Osteoblast (primary cell): Measurements from ENCODE around the gene RECQL5. TPM values are rescaled to one million over a fixed set of nuclear protein-coding genes. Genes with fewer than 3 reads are reported as not detected.

Experiments used
- DNase-seq: peaks from one replicate; pipeline ENCODE4 v3.0.0; 2011; ENCODE audit warnings: low spot score, mixed read lengths; ENCODE audit not compliant: insufficient read length; ENCODE audit errors: missing footprints
- H2AFZ ChIP-seq: 2 replicates; pipeline ENCODE4 v1.6.0; 2011; ENCODE audit warnings: mild to moderate bottlenecking, low read length
- H3K27ac ChIP-seq: 2 replicates; pipeline ENCODE4 v1.5.1; 2011; ENCODE audit warnings: mild to moderate bottlenecking, low read depth, low read length, moderate library complexity
- H3K27me3 ChIP-seq: 2 replicates; pipeline ENCODE4 v1.6.0; 2012; ENCODE audit warnings: mild to moderate bottlenecking, control low read depth, inconsistent platforms, low read length, moderate library complexity; ENCODE audit not compliant: insufficient read depth
- H3K36me3 ChIP-seq: 2 replicates; pipeline ENCODE4 v1.5.1; 2011; ENCODE audit warnings: mild to moderate bottlenecking, low read length, control low read depth, moderate library complexity; ENCODE audit not compliant: insufficient read depth
- H3K4me1 ChIP-seq: 2 replicates; pipeline ENCODE4 v1.5.1; 2011; ENCODE audit warnings: mild to moderate bottlenecking, low read length, control low read depth, moderate library complexity; ENCODE audit not compliant: insufficient read depth
- H3K4me2 ChIP-seq: 2 replicates; pipeline ENCODE4 v1.6.0; 2011; ENCODE audit warnings: mild to moderate bottlenecking, low read length; ENCODE audit not compliant: insufficient read depth
- H3K4me3 ChIP-seq: fragments of 200-600 bp; sonication (generic); 3 replicates; pipeline ENCODE4 v1.5.1; 2012; ENCODE audit warnings: mild to moderate bottlenecking, low read length, inconsistent platforms; ENCODE audit not compliant: insufficient read depth
- H3K79me2 ChIP-seq: 2 replicates; pipeline ENCODE4 v1.6.0; 2012; ENCODE audit warnings: mild to moderate bottlenecking, low read length, control low read depth, inconsistent platforms; ENCODE audit not compliant: insufficient read depth
- H3K9me3 ChIP-seq: 2 replicates; pipeline ENCODE4 v1.5.1; 2011; ENCODE audit warnings: low read depth, low read length, control low read depth
- H4K20me1 ChIP-seq: 2 replicates; pipeline ENCODE4 v1.6.0; 2012; ENCODE audit warnings: mild to moderate bottlenecking, low read length, control low read depth; ENCODE audit not compliant: insufficient read depth
- CTCF ChIP-seq: IDR thresholded peaks from 2 replicates; pipeline ENCODE4 v1.5.1; 2011; ENCODE audit warnings: mild to moderate bottlenecking, low read depth, low read length, moderate library complexity; ENCODE audit errors: extremely low read depth
- total RNA-seq: library from RNA; depleted of rRNA; stranded (reverse); fragments of >200 nt; gene quantifications from 2 replicates; pipeline ENCODE4 v1.2.3, GENCODE V29; 2012

Gene RECQL5
- total RNA-seq, 1 donor: 17.7 TPM

DNA sequence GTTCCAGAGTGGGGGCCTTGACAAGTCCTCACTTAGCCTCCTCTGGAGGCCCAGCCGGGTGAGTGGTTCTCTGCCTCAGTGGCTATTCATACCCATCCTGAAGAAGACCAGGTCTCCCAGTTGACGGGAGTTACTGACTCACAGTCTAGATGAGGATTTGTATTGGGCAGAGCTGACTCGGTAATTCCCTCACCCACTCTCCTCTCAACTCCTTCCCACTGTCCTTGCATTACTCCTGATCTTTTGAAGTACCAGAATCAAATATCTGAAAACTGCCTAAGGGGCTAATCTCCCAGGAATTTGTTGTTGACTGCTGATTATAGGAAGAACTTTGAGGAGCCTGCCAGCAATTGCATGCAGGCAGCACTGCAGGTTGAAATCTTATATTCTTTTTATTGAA lies 14.3 kb upstream of the RECQL5 start:
- no peak overlapping the region for H3K4me2 ChIP-seq
- H2AFZ ChIP-seq: no peak overlapping the region
- H3K9me3 ChIP-seq: no peaks in the 10 kb centered on the region
- H3K4me1 ChIP-seq: peaks cover 48% of the 10 kb centered on the region
- peaks cover 20% of the 10 kb centered on the region for H4K20me1 ChIP-seq
- H3K4me3 ChIP-seq: no peak overlapping the region
- peak overlapping the region; percentile 40 for H3K27ac ChIP-seq
- DNase-seq: no peak
- no peaks in the 10 kb centered on the region for H3K27me3 ChIP-seq
- H3K36me3 ChIP-seq: peaks cover 13% of the 10 kb centered on the region
- H3K79me2 ChIP-seq: peaks cover 68% of the 10 kb centered on the region
- TF ChIP-seq CTCF: no peak

DNA sequence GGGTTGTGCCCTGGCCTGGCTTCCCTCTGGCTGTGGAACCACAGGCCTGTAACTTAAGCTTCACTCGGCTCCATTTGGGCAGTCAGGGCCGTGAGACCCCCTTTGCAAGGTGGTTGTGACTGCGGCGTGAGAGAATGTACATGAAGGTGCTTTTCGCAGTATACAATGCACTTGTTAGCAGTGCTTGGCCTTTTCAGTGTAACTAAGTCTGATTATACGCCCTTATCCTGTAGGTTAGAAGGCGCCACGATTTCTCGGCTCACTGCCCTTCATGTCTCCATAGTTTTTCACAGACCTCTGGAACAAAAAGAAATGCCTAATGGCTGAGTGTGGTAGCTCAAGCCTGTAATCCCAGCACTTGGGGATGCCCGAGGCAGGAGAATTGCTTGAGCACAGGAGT lies 13.5 kb upstream of the RECQL5 start:
- TF ChIP-seq CTCF: no peak
- no peak overlapping the region for H3K27ac ChIP-seq
- H3K36me3 ChIP-seq: peaks cover 21% of the 10 kb centered on the region
- no peak for DNase-seq
- peaks cover 16% of the 10 kb centered on the region for H4K20me1 ChIP-seq
- no peak overlapping the region for H3K4me2 ChIP-seq
- no peaks in the 10 kb centered on the region for H3K9me3 ChIP-seq
- no peak overlapping the region for H2AFZ ChIP-seq
- peaks cover 66% of the 10 kb centered on the region for H3K79me2 ChIP-seq
- H3K4me3 ChIP-seq: no peak overlapping the region
- no peaks in the 10 kb centered on the region for H3K27me3 ChIP-seq
- H3K4me1 ChIP-seq: peaks cover 43% of the 10 kb centered on the region

- no peak for DNase-seq
- Histone ChIP-seq H3K9me3 (no peaks in the 10 kb centered on the region), H3K4me3 (no peak overlapping the region), H3K4me1 (peaks cover 39% of the 10 kb centered on the region), H3K79me2 (peaks cover 60% of the 10 kb centered on the region), H4K20me1 (peaks cover 10% of the 10 kb centered on the region), H3K36me3 (peaks cover 24% of the 10 kb centered on the region), H2AFZ (no peak overlapping the region), H3K4me2 (no peak overlapping the region), H3K27me3 (no peaks in the 10 kb centered on the region), H3K27ac (no peak overlapping the region)
- no peak for TF ChIP-seq CTCF
Measured at GRCh38 chr17:75679706-75680211, 12.8 kb upstream of the RECQL5 start.

DNA sequence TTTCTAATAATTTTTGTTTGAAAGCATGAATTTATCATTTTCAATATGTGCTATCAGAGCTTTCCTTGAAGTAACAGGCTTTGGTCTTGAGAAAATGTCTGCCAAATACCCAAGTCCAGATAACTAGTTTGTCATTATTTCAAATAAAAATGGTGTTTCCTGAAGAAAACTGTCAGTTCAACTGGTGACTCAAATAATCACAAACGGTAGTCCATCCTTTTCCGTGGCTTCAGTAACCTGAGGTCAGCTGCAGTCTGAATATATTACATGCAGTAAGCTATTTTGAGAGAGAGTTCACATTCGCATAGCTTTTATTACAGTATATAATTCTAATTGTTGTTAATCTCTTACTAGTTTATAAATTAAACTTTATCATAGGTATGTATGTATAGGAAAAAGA lies 9.5 kb upstream of the RECQL5 start:
- no peaks in the 10 kb centered on the region for H3K27me3 ChIP-seq
- H3K9me3 ChIP-seq: no peaks in the 10 kb centered on the region
- H3K4me3 ChIP-seq: no peak overlapping the region
- H2AFZ ChIP-seq: no peak overlapping the region
- no peak overlapping the region for H3K27ac ChIP-seq
- H3K4me2 ChIP-seq: no peak overlapping the region
- H3K4me1 ChIP-seq: peaks cover 20% of the 10 kb centered on the region
- peaks cover 8% of the 10 kb centered on the region for H4K20me1 ChIP-seq
- no peak for DNase-seq
- peaks cover 67% of the 10 kb centered on the region for H3K79me2 ChIP-seq
- H3K36me3 ChIP-seq: peaks cover 51% of the 10 kb centered on the region
- no peak for TF ChIP-seq CTCF
